ENCODE measurements around the gene ENDOU.
A peak's percentile ranks its signal among the peaks of the same experiment; 100 is the strongest.
"Not testable (repeated sequence)": the region's sequence is repeated elsewhere in the genome, so short reads cannot be mapped to it uniquely, and the experiment has no call there.

The ENDOU gene

GRCh38 chr12:47717046-47717442 is 8.2 kb downstream of the ENDOU start:
- no peak for DNase-seq

- DNase-seq = no peak
These were observed 9.3 kb downstream of the ENDOU start for GRCh38 chr12:47715877-47716548.

- DNase-seq = peak; percentile 91 to 93
These were observed 9.9 kb downstream of the ENDOU start for GRCh38 chr12:47715393-47715876.

GRCh38 chr12:47714826-47715386 is 10.4 kb downstream of the ENDOU start:
- no peak for DNase-seq

- no peak for DNase-seq
These were observed 13.1 kb downstream of the ENDOU start for GRCh38 chr12:47712171-47712570.

- DNase-seq = no peak
These were observed 13.8 kb downstream of the ENDOU start for GRCh38 chr12:47711448-47711847.

GRCh38 chr12:47710278-47710677 is 15.0 kb downstream of the ENDOU start:
- no peak for DNase-seq

GRCh38 chr12:47709671-47710070 is 15.6 kb downstream of the ENDOU start:
- no peak for DNase-seq

- DNase-seq = no peak
These were observed 16.1 kb downstream of the ENDOU start for GRCh38 chr12:47709237-47709636.

- DNase-seq = no peak
These were observed 17.3 kb downstream of the ENDOU start for GRCh38 chr12:47707905-47708543.

GRCh38 chr12:47707355-47707754 is 17.9 kb downstream of the ENDOU start:
- DNase-seq = no peak

- DNase-seq = peak; percentile 100
These were observed 19.5 kb downstream of the ENDOU start, which contains the start of gene RPAP3 for GRCh38 chr12:47705566-47706425. Gene RPAP3 (minus strand): TSS chr12:47706030. CDS start chr12:47702840, 3,190 bp downstream.

- DNase-seq = no peak
These were observed 20.1 kb downstream of the ENDOU start for GRCh38 chr12:47705229-47705565.

GRCh38 chr12:47704719-47705118 is 20.6 kb downstream of the ENDOU start:
- DNase-seq = no peak

GRCh38 chr12:47700263-47700662 is 25.0 kb downstream of the ENDOU start:
- DNase-seq = no peak

GRCh38 chr12:47698631-47699030 is 26.7 kb downstream of the ENDOU start:
- no peak for DNase-seq

- no peak for DNase-seq
These were observed 27.2 kb downstream of the ENDOU start for GRCh38 chr12:47698055-47698454.

- no peak for DNase-seq
These were observed 36.1 kb downstream of the ENDOU start for GRCh38 chr12:47689215-47689614.

GRCh38 chr12:47687636-47688035 is 37.7 kb downstream of the ENDOU start:
- DNase-seq = no peak

- peak in 1 of 2 experiments; percentile 76 for DNase-seq
These were observed 38.5 kb downstream of the ENDOU start for GRCh38 chr12:47686645-47687240.

GRCh38 chr12:47679785-47680184 is 45.5 kb downstream of the ENDOU start:
- DNase-seq = no peak

GRCh38 chr12:47672068-47672467 is 53.2 kb downstream of the ENDOU start:
- DNase-seq = no peak

GRCh38 chr12:47667935-47668334 is 57.4 kb downstream of the ENDOU start:
- DNase-seq = not testable (repeated sequence)
